GM21367 (cell line): Measurements from ENCODE around the gene UMAD1.
"Not testable (repeated sequence)": the region's sequence is repeated elsewhere in the genome, so short reads cannot be mapped to it uniquely, and the experiment has no call there.

Experiments used
- ATAC-seq: cut with Tn5 transposase; IDR thresholded peaks from one replicate; pipeline ENCODE4 v1.9.1; 2021; ENCODE audit not compliant: unreplicated experiment

UMAD1 gene

GRCh38 chr7:7793921-7794320 lies 153.4 kb downstream of the UMAD1 start:
- no peak for ATAC-seq

- ATAC-seq, result no peak
Observed at GRCh38 chr7:7795203-7795602, 154.7 kb downstream of the UMAD1 start.

GRCh38 chr7:7795630-7796121 lies 155.1 kb downstream of the UMAD1 start:
- no peak for ATAC-seq

- peak; percentile 77 for ATAC-seq
Observed at GRCh38 chr7:7798510-7798909, 158.0 kb downstream of the UMAD1 start.

GRCh38 chr7:7799138-7799537 lies 158.6 kb downstream of the UMAD1 start:
- ATAC-seq, result no peak

- no peak for ATAC-seq
Observed at GRCh38 chr7:7802531-7802930, 162.0 kb downstream of the UMAD1 start.

- ATAC-seq, result no peak
Observed at GRCh38 chr7:7803715-7804178, 163.2 kb downstream of the UMAD1 start.

- not testable (repeated sequence) for ATAC-seq
Observed at GRCh38 chr7:7804822-7805221, 164.3 kb downstream of the UMAD1 start.

GRCh38 chr7:7805511-7806153 lies 165.1 kb downstream of the UMAD1 start:
- no peak for ATAC-seq

- ATAC-seq, result no peak
Observed at GRCh38 chr7:7808156-7808555, 167.6 kb downstream of the UMAD1 start.

- no peak for ATAC-seq
Observed at GRCh38 chr7:7808626-7809025, 168.1 kb downstream of the UMAD1 start.

GRCh38 chr7:7810380-7810779 lies 169.8 kb downstream of the UMAD1 start:
- ATAC-seq, result no peak

GRCh38 chr7:7810826-7811225 lies 170.3 kb downstream of the UMAD1 start:
- no peak for ATAC-seq

GRCh38 chr7:7812112-7812511 lies 171.6 kb downstream of the UMAD1 start:
- ATAC-seq, result no peak

- ATAC-seq, result no peak
Observed at GRCh38 chr7:7815395-7815794, 174.8 kb downstream of the UMAD1 start.

GRCh38 chr7:7816084-7816483 lies 175.5 kb downstream of the UMAD1 start:
- peak; percentile 54 for ATAC-seq

- ATAC-seq, result no peak
Observed at GRCh38 chr7:7816816-7817536, 176.4 kb downstream of the UMAD1 start.

- no peak for ATAC-seq
Observed at GRCh38 chr7:7817748-7818147, 177.2 kb downstream of the UMAD1 start.

- not testable (repeated sequence) for ATAC-seq
Observed at GRCh38 chr7:7818179-7818578, 177.6 kb downstream of the UMAD1 start.

- ATAC-seq, result no peak
Observed at GRCh38 chr7:7819442-7820247, 179.1 kb downstream of the UMAD1 start.

GRCh38 chr7:7820409-7820808 lies 179.9 kb downstream of the UMAD1 start:
- ATAC-seq, result no peak

- ATAC-seq, result no peak
Observed at GRCh38 chr7:7820939-7821338, 180.4 kb downstream of the UMAD1 start.
